Hematopoietic multipotent progenitor cell treated with erythropoietin and hydrocortisone succinate and interleukin-3 and kit ligand, for 4 days (in vitro differentiated cells): ENCODE results near the gene DNAH10.
"Not testable (repeated sequence)": the region's sequence is repeated elsewhere in the genome, so short reads cannot be mapped to it uniquely, and the experiment has no call there.

Experiments
- DNase-seq: peaks from one replicate; pipeline ENCODE4 v3.0.0-alpha.2; 2015

Gene DNAH10

DNA sequence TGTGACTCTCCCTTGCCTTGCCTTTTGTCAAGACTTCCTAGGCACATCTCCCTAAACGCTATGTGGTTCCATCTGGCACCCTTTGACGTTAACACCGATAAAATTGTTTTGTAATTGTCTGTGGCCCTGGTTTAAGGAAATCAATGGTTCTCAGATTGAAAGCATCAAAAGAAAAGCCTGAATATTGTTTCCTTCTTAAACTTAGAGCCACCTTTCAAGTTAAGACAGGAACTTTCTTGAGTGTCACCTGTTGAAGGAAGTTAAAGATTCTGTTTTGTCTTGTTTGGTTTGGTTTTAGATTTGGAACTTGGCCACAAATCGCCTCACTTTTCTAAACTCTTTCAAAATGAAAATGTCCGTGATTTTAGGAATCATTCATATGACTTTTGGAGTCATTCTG is 14.8 kb upstream of the DNAH10 start:
- DNase-seq, result no peak

- DNase-seq, result peak; percentile 71
Measured at GRCh38 chr12:123748161-123748560, 13.9 kb upstream of the DNAH10 start.

- DNase-seq, result no peak
Measured at GRCh38 chr12:123748661-123749060, 13.4 kb upstream of the DNAH10 start.

GRCh38 chr12:123749355-123749754 is 12.7 kb upstream of the DNAH10 start:
- DNase-seq, result no peak

DNA sequence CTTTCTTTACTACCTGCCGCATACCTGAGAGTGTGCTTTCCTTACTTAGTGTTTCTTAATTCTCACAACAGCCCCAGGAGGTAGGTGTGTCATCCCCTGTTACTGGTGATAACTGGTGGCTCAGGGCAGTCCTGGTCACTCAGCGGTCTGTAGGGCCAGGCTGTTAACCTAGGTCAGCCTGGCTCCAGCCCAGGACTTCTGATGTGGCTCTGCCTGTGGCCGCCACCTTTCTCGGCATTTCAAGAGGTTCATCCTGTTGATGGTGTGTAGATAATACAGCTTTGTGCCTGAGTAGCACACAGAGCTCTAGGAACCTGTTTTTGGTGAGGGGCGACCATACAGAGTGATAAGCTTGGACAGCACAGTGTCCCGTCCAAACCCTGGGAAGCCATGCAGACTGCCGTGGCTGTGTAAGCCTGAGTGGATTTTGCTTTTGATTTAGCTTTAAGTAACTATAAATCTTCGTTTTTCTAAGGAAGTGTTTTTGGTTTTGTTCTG is 11.9 kb upstream of the DNAH10 start:
- no peak for DNase-seq

- no peak for DNase-seq
Measured at GRCh38 chr12:123752046-123752445, 10.1 kb upstream of the DNAH10 start.

GRCh38 chr12:123754041-123754772 is 7.9 kb upstream of the DNAH10 start:
- DNase-seq, result peak; percentile 48

- no peak for DNase-seq
Measured at GRCh38 chr12:123757561-123757960, 4.5 kb upstream of the DNAH10 start.

DNA sequence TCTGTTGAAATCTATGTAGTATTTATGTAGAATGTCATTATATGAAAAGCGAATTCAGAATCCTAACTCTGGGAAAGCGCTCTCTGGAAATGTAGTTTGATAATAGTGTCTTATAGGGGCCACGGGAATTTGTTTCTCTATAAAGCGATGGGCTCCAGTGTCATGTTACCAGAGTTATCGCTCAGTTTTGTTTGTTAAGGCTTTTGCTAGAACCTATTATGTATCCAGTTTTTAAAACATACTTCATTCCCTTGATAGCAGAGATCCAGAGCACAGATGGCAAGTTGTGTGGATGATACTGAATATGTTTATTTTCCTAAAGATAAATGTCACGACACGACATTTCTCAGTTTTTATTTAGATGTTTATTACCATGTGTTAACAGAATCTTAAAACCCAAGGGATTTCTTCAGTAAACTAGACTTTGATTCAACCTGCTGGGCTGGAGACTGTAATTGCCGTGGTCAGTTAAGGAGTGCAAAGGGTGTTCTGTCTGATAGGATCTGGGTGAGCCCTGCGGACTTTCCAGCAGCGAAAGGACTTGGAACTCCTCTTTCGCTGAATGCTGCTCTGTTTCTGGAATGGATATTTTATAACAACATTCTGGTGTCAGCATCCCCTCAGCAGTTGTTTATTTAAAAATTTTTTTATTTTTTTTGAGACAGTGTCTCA is 1.7 kb upstream of the DNAH10 start:
- no peak for DNase-seq

DNA sequence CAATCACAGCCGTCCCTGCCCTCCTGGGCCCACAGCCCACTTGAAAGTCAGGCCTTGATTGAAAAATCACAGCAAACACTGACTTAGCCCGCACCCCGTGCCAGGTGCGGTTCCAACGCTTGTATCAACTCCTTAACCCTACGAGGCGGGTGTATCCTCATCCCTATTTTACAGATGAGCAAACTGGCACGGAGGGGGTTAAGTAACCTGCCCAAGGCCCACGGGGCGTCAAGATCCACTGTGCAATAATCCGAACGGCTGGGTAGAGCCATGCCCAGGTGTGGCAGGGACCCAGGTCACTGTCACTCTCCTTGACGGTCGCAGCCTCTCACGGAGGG is 583 bp downstream of the DNAH10 start:
- no peak for DNase-seq

- no peak for DNase-seq
Measured at GRCh38 chr12:123763093-123763492, 992 bp downstream of the DNAH10 start.

DNA sequence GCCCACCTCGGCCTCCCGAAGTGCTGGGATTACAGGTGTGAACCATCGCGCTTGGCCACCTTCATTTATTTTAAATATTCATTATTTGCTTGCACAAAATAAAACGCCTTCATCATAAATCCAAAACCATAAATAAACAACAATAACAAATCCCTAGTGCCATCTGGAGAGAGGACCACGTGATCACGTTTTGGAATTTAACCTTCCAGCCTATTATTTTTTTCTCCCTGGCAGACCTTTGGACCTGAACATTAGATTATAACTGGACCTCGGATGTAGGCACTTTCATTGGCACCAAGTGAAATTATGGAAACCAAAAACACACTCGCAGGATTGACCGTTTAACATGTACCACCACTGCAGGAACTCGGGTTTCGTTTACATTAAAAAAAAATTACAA is 2.0 kb downstream of the DNAH10 start:
- DNase-seq, result no peak

DNA sequence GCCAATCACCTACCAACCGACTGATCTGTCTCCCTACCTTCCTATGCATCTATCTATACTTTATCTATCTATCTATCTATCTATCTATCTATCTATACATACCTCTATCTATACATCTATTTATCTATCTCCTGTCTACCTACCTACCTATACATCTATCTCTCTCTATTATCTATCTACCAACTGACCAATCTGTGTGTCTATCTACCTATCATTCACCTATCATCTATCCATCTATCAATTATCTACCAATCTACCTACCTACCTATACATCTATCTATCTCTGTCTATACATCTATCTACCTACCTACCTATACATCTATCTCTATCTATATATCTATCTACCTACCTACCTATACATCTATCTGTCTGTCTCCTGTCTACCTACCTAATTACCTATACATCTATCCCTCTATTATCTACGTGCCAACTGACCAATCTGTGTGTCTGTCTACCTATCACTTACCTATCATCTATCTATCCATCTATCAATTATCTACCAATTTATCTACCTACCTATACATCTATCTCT is 3.5 kb downstream of the DNAH10 start:
- no peak for DNase-seq

DNA sequence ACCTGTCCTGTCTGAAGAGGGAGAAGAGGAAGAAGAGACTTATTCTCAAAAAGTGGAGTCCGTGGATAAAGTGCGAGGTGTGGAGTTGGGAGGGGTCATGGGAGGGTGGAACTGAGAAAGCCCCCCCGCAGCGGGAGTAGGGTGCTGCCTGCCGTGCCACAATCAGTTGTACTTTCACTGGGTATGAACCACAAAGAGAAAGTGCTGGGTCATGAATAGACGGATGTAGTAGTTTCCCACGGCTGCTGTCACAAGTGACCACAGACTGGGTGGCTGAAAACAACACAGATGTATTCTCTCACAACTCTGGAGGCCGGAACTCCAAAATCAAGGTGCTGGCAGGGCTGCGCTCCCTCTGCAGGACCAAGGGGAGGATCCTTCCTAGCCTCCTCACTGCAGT is 5.5 kb downstream of the DNAH10 start:
- peak; percentile 93 for DNase-seq

DNA sequence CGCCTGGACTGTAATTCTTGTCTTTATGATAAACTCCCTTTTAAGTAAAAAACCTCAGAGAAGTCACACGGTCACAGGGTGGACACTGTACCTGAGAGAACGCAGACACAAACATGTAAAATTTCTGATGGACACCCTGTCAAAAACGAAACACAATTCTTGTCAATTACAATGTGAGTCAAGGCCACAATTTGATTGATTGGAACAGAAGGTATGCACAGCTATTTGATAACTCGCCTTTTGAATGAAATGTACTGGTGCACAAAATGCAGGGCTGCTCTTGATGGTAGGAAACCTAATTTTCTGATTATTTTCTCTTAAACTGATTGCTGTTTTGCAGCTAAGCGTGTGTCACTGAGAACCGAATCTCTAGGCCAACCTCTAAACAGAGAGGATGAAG is 9.2 kb downstream of the DNAH10 start:
- no peak for DNase-seq

GRCh38 chr12:123772074-123772473 is 10.0 kb downstream of the DNAH10 start:
- DNase-seq, result no peak

GRCh38 chr12:123773375-123773774 is 11.3 kb downstream of the DNAH10 start:
- DNase-seq, result no peak

DNA sequence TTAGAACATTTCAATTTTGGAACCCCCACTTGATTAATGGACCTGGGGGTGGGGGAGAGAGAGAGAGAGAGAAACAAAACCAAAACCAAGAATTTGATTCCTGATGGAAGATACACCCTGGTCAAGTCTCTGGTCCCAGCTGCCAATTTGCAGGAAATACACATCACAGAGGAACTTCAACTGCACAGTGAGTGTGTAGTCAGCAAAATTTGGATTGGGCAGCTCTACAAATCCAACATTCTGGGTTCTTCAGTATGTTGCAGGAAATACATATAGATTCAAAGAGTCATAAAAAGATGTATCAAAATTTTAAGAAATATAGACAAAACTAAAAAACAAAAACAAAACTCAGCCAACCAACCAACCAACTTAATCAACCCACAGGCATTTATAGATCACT is 17.4 kb downstream of the DNAH10 start:
- DNase-seq, result no peak

DNA sequence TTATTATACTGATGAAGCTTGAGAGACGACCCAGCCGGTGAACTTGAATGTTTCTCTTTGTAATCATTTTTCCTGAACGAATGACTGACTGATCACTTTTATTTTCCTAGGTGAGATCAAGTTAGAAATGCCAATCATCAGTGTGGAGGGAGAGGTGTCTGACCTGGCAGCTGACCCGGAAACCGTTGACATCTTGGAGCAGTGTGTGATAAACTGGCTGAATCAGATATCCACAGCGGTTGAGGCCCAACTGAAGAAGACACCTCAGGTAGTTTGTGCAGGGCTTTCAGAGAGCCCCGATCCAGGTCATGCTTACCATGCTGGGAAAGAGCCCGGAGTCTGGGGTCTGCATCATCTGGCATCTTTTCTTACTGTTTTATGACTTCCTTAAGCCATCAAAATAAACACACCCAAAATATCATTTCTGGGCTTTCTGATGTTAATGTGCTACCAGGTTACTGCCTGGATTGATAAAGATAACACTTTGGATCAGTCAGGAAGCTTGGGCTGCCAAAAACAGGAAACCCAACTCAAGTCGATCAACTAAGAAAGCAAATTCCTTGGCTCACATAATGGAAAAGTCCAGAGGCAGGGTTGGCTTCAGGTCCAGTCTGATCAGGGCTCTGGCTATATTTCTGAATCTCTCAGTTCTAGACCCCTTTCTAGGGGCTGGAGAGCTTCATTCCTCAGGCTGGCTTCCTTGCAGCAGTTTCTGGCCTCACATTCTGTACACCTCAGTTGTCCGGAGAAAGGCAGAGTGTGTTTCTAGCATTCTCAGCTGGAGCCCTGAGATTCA is 21.1 kb downstream of the DNAH10 start:
- no peak for DNase-seq

DNA sequence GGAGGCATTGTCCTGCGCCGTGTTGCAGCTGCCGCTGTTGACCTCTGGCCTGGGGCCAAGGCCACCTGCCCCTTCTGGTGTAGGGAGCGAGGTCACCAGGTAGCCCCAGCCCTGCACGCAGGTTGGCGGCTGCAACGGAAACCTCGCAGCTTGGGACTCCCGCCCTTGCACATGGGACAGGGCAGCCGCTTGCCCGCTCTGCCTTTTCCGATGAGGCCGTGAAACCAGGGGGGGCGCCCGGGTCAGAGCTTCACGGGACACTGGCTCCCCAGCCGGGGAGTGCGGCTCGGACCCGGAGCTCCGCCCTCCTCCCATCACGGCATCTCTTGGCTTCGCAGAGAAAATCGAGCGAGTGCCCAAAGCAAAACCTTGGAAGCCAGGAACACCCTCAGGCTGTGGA is 25.4 kb downstream of the DNAH10 start:
- no peak for DNase-seq

- no peak for DNase-seq
Measured at GRCh38 chr12:123788541-123788940, 26.4 kb downstream of the DNAH10 start.

DNA sequence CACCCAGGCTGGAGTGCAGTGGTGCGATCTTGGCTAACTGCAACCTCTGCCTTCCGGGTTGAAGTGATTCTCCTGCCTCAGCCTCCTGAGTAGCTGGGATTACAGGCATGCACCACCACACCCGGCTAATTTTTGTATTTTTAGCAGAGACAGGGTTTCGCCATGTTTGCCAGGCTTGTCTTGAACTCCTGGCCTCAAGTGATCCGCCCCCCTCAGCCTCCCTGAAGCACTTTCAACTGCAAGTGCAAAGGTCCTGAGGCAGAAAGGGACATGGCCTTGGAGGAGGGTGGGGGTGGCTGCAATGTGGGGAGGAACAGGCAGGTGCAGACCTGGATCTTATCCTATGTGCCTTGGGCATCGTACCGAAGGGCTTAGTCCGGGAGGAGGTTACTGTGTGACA is 27.3 kb downstream of the DNAH10 start:
- not testable (repeated sequence) for DNase-seq

GRCh38 chr12:123790905-123791467 is 28.9 kb downstream of the DNAH10 start:
- DNase-seq, result no peak
